Activated T-helper 1 cell treated with anti-CD3 and anti-CD28 coated beads, Interleukin-12 subunit alpha, Interleukin-12 subunit beta, Interleukin-2, Interleukin-4 antibody, amounts not matched to agents 30 ng/mL and 10 ng/mL and 1 ng/mL, durations not matched to agents 14 hours and 24 hours and 36 hours (primary cell): ENCODE results near the gene ELFN1. TPM values are rescaled to one million over a fixed set of nuclear protein-coding genes. Genes with fewer than 3 reads are reported as not detected.
A peak's percentile ranks its signal among the peaks of the same experiment; 100 is the strongest.

Experiments used
- DNase-seq: peaks from one replicate; pipeline ENCODE4 v3.0.0; 2021; ENCODE audit warnings: low spot score
- H3K27ac Mint-ChIP-seq: one replicate; pipeline ENCODE4 v1.8.0; 2021; ENCODE audit warnings: mild to moderate bottlenecking, mixed read lengths
- H3K27me3 Mint-ChIP-seq: one replicate; pipeline ENCODE4 v1.8.0; 2022; ENCODE audit warnings: mild to moderate bottlenecking, moderate library complexity, mixed read lengths; ENCODE audit not compliant: insufficient read depth
- H3K36me3 Mint-ChIP-seq: one replicate; pipeline ENCODE4 v1.8.0; 2021; ENCODE audit warnings: low read depth, mixed read lengths
- H3K4me1 Mint-ChIP-seq: one replicate; pipeline ENCODE4 v1.8.0; 2021; ENCODE audit warnings: low read depth, mixed read lengths
- H3K4me3 Mint-ChIP-seq: one replicate; pipeline ENCODE4 v1.8.0; 2021; ENCODE audit warnings: mild to moderate bottlenecking, moderate library complexity, mixed read lengths
- H3K9me3 Mint-ChIP-seq: one replicate; pipeline ENCODE4 v1.8.0; 2021; ENCODE audit warnings: mixed read lengths
- intact Hi-C: fragments of 100-400 bp; cut with micrococcal nuclease; formaldehyde crosslinking; loops from one replicate; pipeline ENCODE4 v1.15.1; 2024
- total RNA-seq: library from RNA; stranded (reverse); gene quantifications from 2 replicates; pipeline ENCODE4 v1.2.3, GENCODE V29; 2022

The ELFN1 gene
- total RNA-seq: 0.05 TPM in 1 of 2 replicates, not detected in the other

DNA sequence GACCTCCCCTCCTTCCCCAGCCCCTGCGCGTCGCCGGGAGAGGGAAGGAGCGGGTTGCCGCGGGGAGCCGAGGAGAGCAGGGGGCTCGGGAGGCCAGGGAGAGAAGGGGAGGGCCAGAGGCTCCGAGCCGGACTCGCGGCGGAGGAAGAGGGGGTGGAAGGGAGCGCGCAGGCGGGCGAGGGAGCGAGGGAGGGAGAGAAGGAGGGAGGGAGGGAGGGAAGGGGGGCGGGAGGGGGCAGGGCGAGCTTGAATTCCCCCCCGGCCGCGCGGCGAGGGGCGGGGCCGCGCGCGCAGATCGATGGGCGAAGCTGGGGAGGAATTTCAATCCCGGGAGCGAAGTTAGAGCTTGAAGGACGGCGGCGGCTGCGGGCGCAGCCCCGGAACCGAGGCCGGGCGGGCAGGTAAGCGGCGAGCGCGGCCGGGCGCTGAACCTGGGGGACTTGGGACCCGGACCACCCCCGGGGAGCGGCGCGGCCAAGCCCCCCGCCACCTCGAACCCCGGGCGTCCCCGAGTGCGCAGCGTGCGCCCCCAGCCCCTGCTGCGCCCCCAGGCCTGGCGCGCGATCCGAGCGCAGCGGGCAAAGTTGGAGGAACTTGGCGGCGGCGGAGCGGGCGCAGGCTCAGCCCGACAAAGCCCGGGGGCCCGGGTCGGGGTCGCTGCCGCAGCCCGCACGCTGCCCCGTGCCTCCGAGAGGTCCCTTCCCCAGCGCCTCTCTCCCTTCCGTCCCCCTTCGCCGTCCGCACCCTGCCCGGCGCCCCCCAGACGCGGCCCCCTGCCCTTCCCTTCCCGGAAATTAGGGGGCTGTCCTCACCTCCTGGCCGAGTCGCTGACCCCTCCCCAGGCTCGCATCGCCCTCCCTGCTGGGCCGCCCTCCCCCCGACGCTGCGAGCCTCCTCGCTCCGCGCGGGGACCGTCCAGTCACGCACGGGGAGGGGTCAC, at the start of gene ELFN1:
TSS of gene ELFN1 (plus strand) at position 324 of the 940 bp plus-strand sequence. CDS start 74,320 bp downstream, outside the sequence.
- DNase-seq: no peak
- Mint-ChIP-seq H3K9me3 (no peaks in the 10 kb centered on the region), H3K36me3 (no peaks in the 10 kb centered on the region), H3K4me3 (peak within 1 kb of the TSS; percentile 21), H3K27ac (no peak within 1 kb of the TSS), H3K4me1 (no peaks in the 10 kb centered on the region), H3K27me3 (peaks cover 25% of the 10 kb centered on the region)
- intact Hi-C loops: loop anchor here (5.0 kb wide), 2 partner anchors 257 to 438 kb away; partner anchors contain the start of gene UNCX

GRCh38 chr7:1620835-1621234, 49.2 kb upstream of the ELFN1 start:
- H3K4me3 Mint-ChIP-seq: no peak overlapping the region
- intact Hi-C loops: no loop called here
- no peak overlapping the region for H3K27ac Mint-ChIP-seq
- no peaks in the 10 kb centered on the region for H3K27me3 Mint-ChIP-seq
- H3K4me1 Mint-ChIP-seq: no peaks in the 10 kb centered on the region
- DNase-seq: no peak
- no peaks in the 10 kb centered on the region for H3K36me3 Mint-ChIP-seq
- H3K9me3 Mint-ChIP-seq: peaks cover 8% of the 10 kb centered on the region

GRCh38 chr7:1621718-1622117, 48.4 kb upstream of the ELFN1 start:
- intact Hi-C loops: no loop called here
- no peak overlapping the region for H3K4me3 Mint-ChIP-seq
- no peak overlapping the region for H3K27ac Mint-ChIP-seq
- H3K4me1 Mint-ChIP-seq: no peaks in the 10 kb centered on the region
- H3K9me3 Mint-ChIP-seq: peaks cover 10% of the 10 kb centered on the region
- DNase-seq: no peak
- H3K36me3 Mint-ChIP-seq: no peaks in the 10 kb centered on the region
- H3K27me3 Mint-ChIP-seq: no peaks in the 10 kb centered on the region

DNA sequence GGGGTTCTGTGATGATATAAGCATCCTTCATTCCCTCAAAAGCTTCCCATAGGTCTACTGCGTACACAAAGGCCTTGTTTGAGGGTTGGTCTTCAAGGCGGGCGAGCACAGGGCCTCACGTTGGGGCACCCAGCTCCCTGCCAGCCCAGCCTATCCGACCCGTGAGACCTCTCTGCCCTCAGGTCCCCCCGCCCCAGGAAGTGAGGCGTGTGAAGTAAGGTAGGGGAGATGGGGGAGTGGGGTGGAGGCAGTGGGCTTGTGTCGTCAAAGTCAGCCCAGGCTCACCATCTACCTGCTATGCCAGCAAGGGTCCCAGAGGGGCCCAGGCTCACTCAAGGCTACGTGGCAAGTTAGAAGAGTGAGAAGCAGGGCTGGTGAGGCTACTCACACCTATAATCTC, 47.6 kb upstream of the ELFN1 start:
- Mint-ChIP-seq H3K4me1 (no peaks in the 10 kb centered on the region), H3K27me3 (no peaks in the 10 kb centered on the region), H3K4me3 (no peak overlapping the region), H3K27ac (no peak overlapping the region), H3K36me3 (no peaks in the 10 kb centered on the region), H3K9me3 (peaks cover 12% of the 10 kb centered on the region)
- DNase-seq: no peak
- intact Hi-C loops: no loop called here

- intact Hi-C loops: no loop called here
- no peak overlapping the region for H3K27ac Mint-ChIP-seq
- no peaks in the 10 kb centered on the region for H3K4me1 Mint-ChIP-seq
Observed at GRCh38 chr7:1623810-1624209, 46.3 kb upstream of the ELFN1 start.

GRCh38 chr7:1624999-1625927, 44.8 kb upstream of the ELFN1 start:
- Mint-ChIP-seq H3K27me3 (no peaks in the 10 kb centered on the region), H3K4me1 (no peaks in the 10 kb centered on the region), H3K27ac (no peak overlapping the region), H3K9me3 (peaks cover 5% of the 10 kb centered on the region), H3K4me3 (no peak overlapping the region), H3K36me3 (no peaks in the 10 kb centered on the region)
- no peak for DNase-seq
- intact Hi-C loops: no loop called here

More at GRCh38 chr7:1623810-1624209, 46.3 kb upstream of the ELFN1 start:
- DNase-seq: no peak
- Mint-ChIP-seq H3K4me3 (no peak overlapping the region), H3K36me3 (no peaks in the 10 kb centered on the region), H3K9me3 (peaks cover 5% of the 10 kb centered on the region), H3K27me3 (no peaks in the 10 kb centered on the region)

DNA sequence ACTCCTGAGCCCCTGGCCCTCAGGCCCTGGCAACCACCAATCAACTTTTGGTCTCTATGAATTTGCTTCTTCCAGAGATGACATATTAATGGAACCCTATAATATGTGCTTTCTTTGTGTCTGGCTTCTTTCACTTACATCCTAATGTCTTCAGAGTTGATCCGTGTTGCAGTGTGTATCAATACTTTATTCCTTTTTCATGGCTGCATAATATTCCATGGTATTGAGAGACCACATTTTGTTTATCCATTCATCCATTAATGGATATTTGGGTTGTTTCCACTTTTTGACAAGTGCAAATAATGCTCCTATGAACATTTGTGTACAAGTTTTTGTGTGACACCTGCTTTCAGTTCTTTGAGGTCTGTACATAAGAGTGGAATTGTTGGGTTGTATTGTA, 43.3 kb upstream of the ELFN1 start:
- H3K36me3 Mint-ChIP-seq: no peaks in the 10 kb centered on the region
- H3K9me3 Mint-ChIP-seq: peaks cover 10% of the 10 kb centered on the region
- no peaks in the 10 kb centered on the region for H3K4me1 Mint-ChIP-seq
- no peak overlapping the region for H3K27ac Mint-ChIP-seq
- intact Hi-C loops: no loop called here
- no peak overlapping the region for H3K4me3 Mint-ChIP-seq
- DNase-seq: no peak
- no peaks in the 10 kb centered on the region for H3K27me3 Mint-ChIP-seq

DNA sequence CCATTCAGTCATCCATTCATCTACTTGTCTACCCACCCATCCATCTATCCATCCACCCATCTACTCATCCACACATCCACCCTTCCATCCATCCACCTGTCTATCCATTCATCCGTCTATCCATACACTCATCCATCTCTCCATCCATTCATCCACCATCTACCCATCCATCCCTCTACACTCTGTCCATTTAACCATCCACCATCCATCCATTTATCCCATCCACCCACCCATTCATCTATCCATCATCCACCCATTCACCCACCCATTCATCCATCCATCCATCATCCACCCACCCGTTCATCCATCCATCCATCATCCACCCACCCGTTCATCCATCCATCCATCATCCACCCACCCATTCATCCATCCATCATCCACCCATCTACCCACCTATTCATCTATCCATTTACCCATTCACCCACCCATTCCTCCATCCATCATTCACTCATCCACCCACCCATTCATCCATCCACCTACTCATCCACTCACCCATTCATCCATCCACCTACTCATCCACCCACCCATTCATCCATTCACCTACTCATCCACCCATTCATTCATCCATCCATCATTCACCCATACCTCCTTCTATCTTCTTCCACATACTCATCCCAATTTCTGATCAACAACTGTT, 39.3 kb upstream of the ELFN1 start:
- H3K36me3 Mint-ChIP-seq: no peaks in the 10 kb centered on the region
- no peak overlapping the region for H3K27ac Mint-ChIP-seq
- no peaks in the 10 kb centered on the region for H3K4me1 Mint-ChIP-seq
- no peaks in the 10 kb centered on the region for H3K27me3 Mint-ChIP-seq
- no peak overlapping the region for H3K4me3 Mint-ChIP-seq
- intact Hi-C loops: no loop called here
- H3K9me3 Mint-ChIP-seq: peaks cover 17% of the 10 kb centered on the region
- no peak for DNase-seq

GRCh38 chr7:1631678-1632077, 38.4 kb upstream of the ELFN1 start:
- intact Hi-C loops: no loop called here
- no peak for DNase-seq
- Mint-ChIP-seq H3K27me3 (no peaks in the 10 kb centered on the region), H3K27ac (no peak overlapping the region), H3K9me3 (peaks cover 15% of the 10 kb centered on the region), H3K4me1 (no peaks in the 10 kb centered on the region), H3K36me3 (no peaks in the 10 kb centered on the region), H3K4me3 (no peak overlapping the region)

GRCh38 chr7:1632506-1632905, 37.6 kb upstream of the ELFN1 start:
- Mint-ChIP-seq H3K4me1 (no peaks in the 10 kb centered on the region), H3K27ac (no peak overlapping the region), H3K9me3 (peaks cover 16% of the 10 kb centered on the region), H3K4me3 (no peak overlapping the region), H3K27me3 (no peaks in the 10 kb centered on the region), H3K36me3 (no peaks in the 10 kb centered on the region)
- intact Hi-C loops: no loop called here
- no peak for DNase-seq

GRCh38 chr7:1632916-1633785, 36.9 kb upstream of the ELFN1 start:
- no peak overlapping the region for H3K4me3 Mint-ChIP-seq
- H3K36me3 Mint-ChIP-seq: no peaks in the 10 kb centered on the region
- intact Hi-C loops: no loop called here
- no peaks in the 10 kb centered on the region for H3K27me3 Mint-ChIP-seq
- H3K4me1 Mint-ChIP-seq: no peaks in the 10 kb centered on the region
- peaks cover 16% of the 10 kb centered on the region for H3K9me3 Mint-ChIP-seq
- H3K27ac Mint-ChIP-seq: no peak overlapping the region
- no peak for DNase-seq

GRCh38 chr7:1635401-1635800, 34.7 kb upstream of the ELFN1 start:
- no peaks in the 10 kb centered on the region for H3K27me3 Mint-ChIP-seq
- no peak overlapping the region for H3K27ac Mint-ChIP-seq
- H3K4me1 Mint-ChIP-seq: no peaks in the 10 kb centered on the region
- H3K4me3 Mint-ChIP-seq: no peak overlapping the region
- no peaks in the 10 kb centered on the region for H3K36me3 Mint-ChIP-seq
- DNase-seq: no peak
- intact Hi-C loops: no loop called here
- H3K9me3 Mint-ChIP-seq: peaks cover 16% of the 10 kb centered on the region
